Progenitor cell of endocrine pancreas (in vitro differentiated cells): ENCODE data around the gene DLGAP1. TPM values are rescaled to one million over a fixed set of nuclear protein-coding genes. Genes with fewer than 3 reads are reported as not detected.

ENCODE experiments used
- DNase-seq: peaks from one replicate; pipeline ENCODE4 v3.0.0; 2021; ENCODE audit warnings: low spot score; ENCODE audit not compliant: unreplicated experiment
- H3K27ac Mint-ChIP-seq: 2 replicates; pipeline ENCODE4 v1.8.0; 2021; ENCODE audit warnings: mild to moderate bottlenecking, moderate library complexity, mixed read lengths
- H3K27me3 Mint-ChIP-seq: 2 replicates; pipeline ENCODE4 v1.8.0; 2021; ENCODE audit warnings: mixed read lengths
- H3K36me3 Mint-ChIP-seq: 2 replicates; pipeline ENCODE4 v1.8.0; 2022; ENCODE audit warnings: mixed read lengths; ENCODE audit not compliant: insufficient read depth
- H3K4me1 Mint-ChIP-seq: 2 replicates; pipeline ENCODE4 v1.8.0; 2021; ENCODE audit warnings: low read depth, mixed read lengths
- H3K4me3 Mint-ChIP-seq: 2 replicates; pipeline ENCODE4 v1.8.0; 2021; ENCODE audit warnings: low read depth, mild to moderate bottlenecking, moderate library complexity, mixed read lengths
- H3K9me3 Mint-ChIP-seq: 2 replicates; pipeline ENCODE4 v1.8.0; 2021; ENCODE audit warnings: low read depth, mixed read lengths
- total RNA-seq: library from RNA; stranded (reverse); gene quantifications from 2 replicates; pipeline ENCODE4 v1.2.1, GENCODE V29; 2021
- TF ChIP-seq, protein P1 (sequence below): fragments of 200-600 bp; sonication (generic); IDR thresholded peaks from one replicate; pipeline ENCODE4 v1.5.0; 2021; ENCODE audit warnings: antibody characterized with exemption, mild to moderate bottlenecking; ENCODE audit not compliant: unreplicated experiment

DLGAP1 gene
- total RNA-seq, 1 donor from 2014 or later = 16.7 TPM

DNA sequence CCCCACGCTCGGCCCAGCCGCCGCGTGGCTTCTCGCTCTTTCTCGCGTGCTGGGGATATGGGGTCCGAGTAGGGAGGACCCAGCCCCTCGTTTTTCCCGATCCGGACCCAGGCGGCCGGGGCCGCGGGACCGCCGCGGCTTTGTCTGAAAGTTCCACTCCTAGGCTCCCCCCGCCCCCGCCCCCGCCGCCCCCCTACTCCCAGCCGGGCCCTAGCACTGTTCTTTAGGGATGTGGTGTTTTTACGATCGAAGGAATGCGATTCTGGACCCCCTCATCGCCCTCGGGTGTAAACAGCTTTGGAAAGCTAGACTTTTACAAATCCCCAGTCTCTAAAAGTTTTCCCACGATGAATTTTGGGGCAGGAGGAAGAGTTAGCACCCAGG is 1004.3 kb downstream of the DLGAP1 start:
- no peaks in the 10 kb centered on the region for H3K9me3 Mint-ChIP-seq
- H3K27ac Mint-ChIP-seq = peak overlapping the region; percentile 98
- peaks cover 3% of the 10 kb centered on the region for H3K36me3 Mint-ChIP-seq
- H3K27me3 Mint-ChIP-seq = no peaks in the 10 kb centered on the region
- TF ChIP-seq, protein P1, sequence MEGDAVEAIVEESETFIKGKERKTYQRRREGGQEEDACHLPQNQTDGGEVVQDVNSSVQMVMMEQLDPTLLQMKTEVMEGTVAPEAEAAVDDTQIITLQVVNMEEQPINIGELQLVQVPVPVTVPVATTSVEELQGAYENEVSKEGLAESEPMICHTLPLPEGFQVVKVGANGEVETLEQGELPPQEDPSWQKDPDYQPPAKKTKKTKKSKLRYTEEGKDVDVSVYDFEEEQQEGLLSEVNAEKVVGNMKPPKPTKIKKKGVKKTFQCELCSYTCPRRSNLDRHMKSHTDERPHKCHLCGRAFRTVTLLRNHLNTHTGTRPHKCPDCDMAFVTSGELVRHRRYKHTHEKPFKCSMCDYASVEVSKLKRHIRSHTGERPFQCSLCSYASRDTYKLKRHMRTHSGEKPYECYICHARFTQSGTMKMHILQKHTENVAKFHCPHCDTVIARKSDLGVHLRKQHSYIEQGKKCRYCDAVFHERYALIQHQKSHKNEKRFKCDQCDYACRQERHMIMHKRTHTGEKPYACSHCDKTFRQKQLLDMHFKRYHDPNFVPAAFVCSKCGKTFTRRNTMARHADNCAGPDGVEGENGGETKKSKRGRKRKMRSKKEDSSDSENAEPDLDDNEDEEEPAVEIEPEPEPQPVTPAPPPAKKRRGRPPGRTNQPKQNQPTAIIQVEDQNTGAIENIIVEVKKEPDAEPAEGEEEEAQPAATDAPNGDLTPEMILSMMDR = no peak
- H3K4me3 Mint-ChIP-seq = peak overlapping the region; percentile 96
- H3K4me1 Mint-ChIP-seq = peaks cover 45% of the 10 kb centered on the region
- DNase-seq = no peak

DNA sequence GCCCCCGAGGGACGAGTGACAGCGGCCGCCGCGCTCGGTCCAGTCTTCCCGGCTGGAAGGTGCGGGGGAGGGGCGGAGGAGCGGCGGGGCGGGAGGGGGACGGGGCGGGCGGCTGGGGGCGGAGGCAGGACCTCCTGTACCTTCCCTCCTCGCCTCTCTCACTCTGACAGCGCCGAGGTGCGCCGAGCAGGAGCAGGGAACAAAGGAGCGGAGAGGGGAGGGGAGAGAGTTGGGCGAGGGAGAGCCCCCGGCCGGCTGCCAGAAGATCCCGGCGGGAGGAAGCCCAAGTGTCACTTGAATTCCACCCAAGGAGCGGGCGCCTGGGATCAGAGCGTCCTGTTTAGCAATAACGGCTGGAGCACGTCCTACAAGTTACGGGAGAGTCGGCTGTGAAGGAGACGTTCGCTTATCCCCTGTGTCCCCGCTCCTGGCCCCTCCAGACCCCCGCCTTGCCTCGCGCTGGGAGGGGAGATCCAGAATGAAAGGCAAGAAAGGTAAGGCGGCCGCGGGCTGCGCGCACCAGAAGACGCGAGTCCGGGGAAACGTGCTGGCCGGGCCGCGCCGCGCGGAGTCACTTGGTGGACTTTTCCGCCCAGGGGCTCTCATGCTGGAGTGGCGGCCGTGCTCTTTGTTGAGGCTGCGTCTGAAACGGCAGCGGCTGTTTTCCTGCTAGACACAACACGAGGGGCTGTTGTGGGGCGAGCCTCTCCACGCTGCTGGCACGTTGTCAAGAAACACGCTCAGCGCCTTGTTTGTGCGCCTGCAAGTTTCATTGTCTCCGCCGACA is 1004.9 kb downstream of the DLGAP1 start, which contains the start of gene TGIF1:
Gene TGIF1 (plus strand): TSS at position 161 of the 787 bp plus-strand sequence. CDS start 318 bp downstream, at position 479.
- Mint-ChIP-seq H3K36me3 (peaks cover 3% of the 10 kb centered on the region), H3K9me3 (no peaks in the 10 kb centered on the region), H3K4me3 (peak within 1 kb of the TSS; percentile 96), H3K27me3 (no peaks in the 10 kb centered on the region), H3K27ac (peak within 1 kb of the TSS; percentile 100), H3K4me1 (peaks cover 42% of the 10 kb centered on the region)
- peak; percentile 56 for DNase-seq
- TF ChIP-seq, protein P1 = no peak

DNA sequence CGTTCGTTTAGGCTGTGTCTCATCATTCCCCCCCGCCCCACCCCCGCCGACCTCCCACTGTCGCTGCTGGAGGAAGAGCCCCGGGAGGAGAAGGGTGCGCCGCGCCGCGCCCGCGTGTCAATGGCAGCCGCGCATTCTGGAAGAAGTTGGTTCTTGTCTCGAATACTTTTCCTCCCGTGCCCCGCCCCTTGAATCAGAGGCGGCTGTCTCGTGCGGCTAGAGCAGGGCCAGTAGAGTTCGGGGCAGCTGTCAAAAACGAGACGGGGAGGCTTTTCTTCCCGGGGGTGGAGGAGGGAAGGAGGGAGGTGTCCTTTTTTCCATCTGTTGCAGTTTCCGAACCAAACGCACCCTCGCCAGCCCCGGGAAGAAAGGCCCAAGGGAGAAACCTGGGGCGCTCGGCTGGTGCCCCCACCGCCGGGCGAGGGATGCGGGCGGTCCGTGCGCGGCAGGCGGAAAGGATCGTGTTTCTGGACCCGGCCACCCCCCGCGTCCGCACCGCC is 1005.5 kb downstream of the DLGAP1 start:
- DNase-seq = peak; percentile 47
- TF ChIP-seq, protein P1 = no peak
- Mint-ChIP-seq H3K4me3 (peak overlapping the region; percentile 96), H3K27me3 (no peaks in the 10 kb centered on the region), H3K27ac (peak overlapping the region; percentile 100), H3K4me1 (peaks cover 39% of the 10 kb centered on the region), H3K36me3 (peaks cover 3% of the 10 kb centered on the region), H3K9me3 (no peaks in the 10 kb centered on the region)

DNA sequence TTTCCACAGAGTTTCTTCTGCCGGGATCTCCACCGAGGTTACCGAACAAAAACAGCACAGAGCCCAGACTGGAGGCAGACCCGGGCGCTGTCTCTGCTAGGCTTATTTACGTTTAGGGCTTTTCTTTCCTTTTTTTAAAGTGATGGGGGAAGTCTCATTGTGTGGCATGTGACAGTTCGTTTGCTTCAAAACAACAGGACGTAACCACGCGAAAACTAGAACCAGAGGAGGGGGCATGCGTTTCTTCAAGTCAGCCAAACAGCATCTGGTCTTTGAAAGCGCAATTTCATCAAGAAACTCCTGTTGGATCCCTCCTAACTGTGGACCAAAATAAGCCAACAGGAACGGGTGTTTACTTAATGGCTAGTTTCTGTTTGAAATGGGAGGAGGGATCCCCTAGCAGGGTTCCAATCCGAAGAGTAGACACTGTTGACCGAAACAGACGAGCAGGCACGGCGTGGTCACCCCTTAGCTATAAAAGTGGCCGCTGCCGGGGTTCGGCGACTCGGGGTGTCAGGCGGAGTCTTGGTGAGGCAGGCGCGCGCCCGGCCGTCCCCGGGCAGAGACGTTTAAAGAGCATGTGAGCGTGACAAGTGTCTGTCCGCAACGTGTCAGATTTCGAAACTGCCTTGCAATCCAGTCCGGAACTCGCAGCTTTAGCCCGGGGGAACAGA is 1006.1 kb downstream of the DLGAP1 start:
- DNase-seq = peak; percentile 47
- Mint-ChIP-seq H3K4me3 (peak overlapping the region; percentile 96), H3K27ac (peak overlapping the region; percentile 100), H3K27me3 (no peaks in the 10 kb centered on the region), H3K4me1 (peaks cover 35% of the 10 kb centered on the region), H3K9me3 (no peaks in the 10 kb centered on the region), H3K36me3 (peaks cover 3% of the 10 kb centered on the region)
- TF ChIP-seq, protein P1 = no peak
